Measurements from ENCODE around the gene MOCS1.

- no peak for TF ChIP-seq CTCF (IDR thresholded peaks at IDR 0.05; ENCODE audit: low read depth, low read length, poor library complexity, severe bottlenecking)
- TF ChIP-seq EZH2phosphoT487 (IDR thresholded peaks at IDR 0.05; ENCODE audit: borderline replicate concordance, low read length) = no peak
These were observed 10.0 kb downstream of the MOCS1 start for GRCh38 chr6:39924283-39924682.
